HG03103 (cell line): ENCODE data around the gene WDR64.

ENCODE experiments used
- ATAC-seq: cut with Tn5 transposase; IDR thresholded peaks from one replicate; pipeline ENCODE4 v1.9.1; 2021; ENCODE audit warnings: low read depth; ENCODE audit not compliant: unreplicated experiment

Gene WDR64

GRCh38 chr1:241827264-241827663, 175.2 kb downstream of the WDR64 start:
- no peak for ATAC-seq

GRCh38 chr1:241828463-241829021, 176.5 kb downstream of the WDR64 start:
- ATAC-seq: no peak

GRCh38 chr1:241829468-241829867, 177.4 kb downstream of the WDR64 start:
- ATAC-seq: no peak

GRCh38 chr1:241834733-241835377, 182.8 kb downstream of the WDR64 start:
- no peak for ATAC-seq

GRCh38 chr1:241836941-241837340, 184.9 kb downstream of the WDR64 start:
- ATAC-seq: no peak

GRCh38 chr1:241837416-241837815, 185.3 kb downstream of the WDR64 start:
- ATAC-seq: no peak

GRCh38 chr1:241837901-241838300, 185.8 kb downstream of the WDR64 start:
- ATAC-seq: no peak

GRCh38 chr1:241838897-241839296, 186.8 kb downstream of the WDR64 start:
- no peak for ATAC-seq

GRCh38 chr1:241839369-241839979, 187.4 kb downstream of the WDR64 start:
- no peak for ATAC-seq

GRCh38 chr1:241840164-241840563, 188.1 kb downstream of the WDR64 start:
- no peak for ATAC-seq

GRCh38 chr1:241841691-241842090, 189.6 kb downstream of the WDR64 start:
- no peak for ATAC-seq

- ATAC-seq: no peak
These were observed 190.5 kb downstream of the WDR64 start for GRCh38 chr1:241842565-241842964.

GRCh38 chr1:241844593-241844992, 192.5 kb downstream of the WDR64 start:
- ATAC-seq: no peak

- ATAC-seq: no peak
These were observed 194.3 kb downstream of the WDR64 start for GRCh38 chr1:241846375-241846774.

- ATAC-seq: no peak
These were observed 194.9 kb downstream of the WDR64 start for GRCh38 chr1:241846862-241847539.

GRCh38 chr1:241847540-241847795, 195.4 kb downstream of the WDR64 start:
- ATAC-seq: no peak

GRCh38 chr1:241847796-241848685, 196.0 kb downstream of the WDR64 start, which contains the start of gene EXO1:
Gene EXO1, plus strand, starts transcription at chr1:241848204. Its CDS starts 2,222 bp downstream, at chr1:241850426.
- peak; percentile 96 for ATAC-seq

GRCh38 chr1:241848686-241849344, 196.7 kb downstream of the WDR64 start:
- ATAC-seq: no peak

- no peak for ATAC-seq
These were observed 197.2 kb downstream of the WDR64 start for GRCh38 chr1:241849345-241849695.
